HG02870 (cell line): ENCODE data around the gene ZBTB2.
"Not testable (repeated sequence)": the region's sequence is repeated elsewhere in the genome, so short reads cannot be mapped to it uniquely, and the experiment has no call there.

Experiments used
- ATAC-seq: cut with Tn5 transposase; IDR thresholded peaks from one replicate; pipeline ENCODE4 v1.9.1; 2021; ENCODE audit warnings: mild to moderate bottlenecking, moderate library complexity; ENCODE audit not compliant: unreplicated experiment

Gene ZBTB2

GRCh38 chr6:151374036-151374683 lies 17.2 kb downstream of the ZBTB2 start:
- no peak for ATAC-seq

GRCh38 chr6:151372164-151372563 lies 19.2 kb downstream of the ZBTB2 start:
- no peak for ATAC-seq

DNA sequence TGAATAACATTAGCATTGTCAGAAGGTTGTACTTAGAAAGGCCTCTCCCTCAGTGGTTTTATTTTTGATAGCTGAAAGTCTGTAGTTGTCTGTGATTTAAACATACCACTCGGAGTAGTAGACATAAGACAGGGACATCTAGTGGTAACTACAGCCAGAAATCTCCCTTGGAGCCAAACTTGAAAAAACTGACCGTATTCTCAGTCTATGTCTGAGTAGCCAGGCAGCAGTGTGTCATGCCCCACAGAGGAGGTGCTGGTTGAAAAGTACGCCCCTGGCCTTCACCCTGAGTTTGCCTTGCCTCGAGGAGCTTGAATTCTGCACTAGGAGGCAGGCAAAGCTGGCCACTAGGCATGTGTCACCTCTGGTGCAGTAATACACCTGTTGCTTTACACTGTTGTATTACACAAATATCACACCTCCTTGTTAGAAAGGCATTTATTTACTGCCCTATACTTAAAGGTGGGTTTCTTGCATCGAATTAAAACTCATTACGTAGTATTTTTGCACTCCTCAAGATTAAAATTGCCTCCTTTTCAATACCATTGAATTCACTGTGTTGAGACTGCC lies 20.8 kb downstream of the ZBTB2 start:
- no peak for ATAC-seq

DNA sequence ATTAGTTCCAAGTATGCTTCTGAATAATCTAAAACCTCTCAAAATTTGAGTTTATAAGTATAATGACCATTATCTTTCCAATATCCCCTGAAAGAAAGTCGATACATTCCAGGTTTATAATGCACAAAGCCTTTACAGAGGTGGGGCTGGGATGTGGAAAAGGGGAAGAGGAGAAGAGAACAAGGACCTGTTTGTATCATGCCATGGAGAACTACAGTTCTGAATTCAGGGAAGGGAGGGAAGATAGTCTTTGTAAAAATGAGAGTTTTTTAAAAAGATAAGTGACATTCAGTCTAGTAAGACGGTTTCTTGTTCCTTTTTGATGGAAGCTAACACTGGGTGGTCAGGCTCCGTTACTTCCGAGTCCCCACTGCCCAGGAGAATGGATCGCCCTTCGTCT lies 26.1 kb downstream of the ZBTB2 start:
- ATAC-seq: no peak

- ATAC-seq: no peak
Measured at GRCh38 chr6:151359486-151359885, 31.9 kb downstream of the ZBTB2 start.

DNA sequence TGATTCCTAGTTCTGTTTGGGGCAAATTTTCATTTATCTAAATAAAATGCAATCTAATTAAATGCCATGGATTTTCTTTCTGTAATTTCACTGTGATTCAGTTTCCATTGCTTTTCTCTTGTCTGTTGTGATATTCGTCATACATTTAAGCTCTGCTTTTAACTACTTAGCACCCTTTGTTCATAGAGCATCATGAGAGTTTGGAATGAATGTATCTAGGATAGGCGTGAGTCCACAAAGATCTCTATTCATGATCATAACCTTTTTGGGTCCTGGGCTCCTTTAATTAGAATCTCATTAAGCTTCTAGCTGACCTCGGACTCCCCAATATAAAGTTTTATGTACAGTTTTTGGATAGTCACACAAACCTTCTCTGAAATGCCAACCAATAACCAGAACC lies 32.9 kb downstream of the ZBTB2 start:
- ATAC-seq: no peak

DNA sequence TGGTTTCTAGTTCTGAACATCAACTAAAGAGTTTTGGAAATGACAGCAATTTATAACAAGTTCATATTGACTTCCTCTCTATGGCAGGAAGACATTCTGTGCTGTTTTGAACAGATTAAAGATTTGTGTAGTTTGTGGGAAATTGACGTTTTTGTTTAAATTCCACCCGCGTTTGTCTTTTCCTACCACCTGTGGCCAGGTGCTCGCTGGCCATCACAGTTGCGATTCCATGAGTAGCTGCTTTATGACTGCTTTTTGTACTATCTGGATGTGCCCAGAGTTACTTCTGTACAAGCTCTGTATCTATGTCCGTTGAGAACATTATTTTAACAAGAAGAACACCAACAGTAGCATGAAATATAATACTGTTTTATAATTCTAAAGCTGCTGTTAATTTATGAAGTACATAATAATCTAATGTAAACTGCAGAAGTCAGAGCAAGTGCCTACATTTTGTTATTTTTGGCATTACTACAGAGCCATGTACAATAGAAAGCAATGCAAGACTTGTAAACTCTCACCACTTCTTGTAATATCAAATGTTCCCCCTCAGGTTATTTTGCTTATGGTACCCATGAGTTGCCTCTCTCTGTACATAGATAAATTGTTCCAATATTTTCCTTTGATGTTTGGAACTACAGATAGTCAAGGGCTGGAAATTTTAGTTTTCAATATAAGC lies 33.5 kb downstream of the ZBTB2 start:
- ATAC-seq: no peak

GRCh38 chr6:151356983-151357382 lies 34.4 kb downstream of the ZBTB2 start:
- not testable (repeated sequence) for ATAC-seq

DNA sequence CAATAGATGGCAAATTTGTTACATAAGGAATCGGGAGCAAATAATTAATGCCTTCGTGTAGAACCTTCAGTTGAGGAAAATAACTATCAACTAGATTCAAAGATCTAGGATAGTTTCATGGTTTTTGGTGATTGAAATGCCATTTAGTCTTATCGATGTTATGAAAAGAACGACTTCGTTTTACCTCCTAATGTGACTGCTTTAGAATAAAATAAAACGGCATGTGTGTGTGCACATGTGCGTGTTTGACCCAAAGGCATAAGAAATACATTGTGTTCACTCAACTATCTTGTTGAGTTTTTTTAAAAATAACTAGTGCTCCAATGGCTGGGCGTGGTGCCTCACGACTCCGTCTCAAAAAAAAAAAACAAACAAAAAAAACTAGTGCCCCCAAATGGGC lies 37.6 kb downstream of the ZBTB2 start:
- ATAC-seq: no peak

DNA sequence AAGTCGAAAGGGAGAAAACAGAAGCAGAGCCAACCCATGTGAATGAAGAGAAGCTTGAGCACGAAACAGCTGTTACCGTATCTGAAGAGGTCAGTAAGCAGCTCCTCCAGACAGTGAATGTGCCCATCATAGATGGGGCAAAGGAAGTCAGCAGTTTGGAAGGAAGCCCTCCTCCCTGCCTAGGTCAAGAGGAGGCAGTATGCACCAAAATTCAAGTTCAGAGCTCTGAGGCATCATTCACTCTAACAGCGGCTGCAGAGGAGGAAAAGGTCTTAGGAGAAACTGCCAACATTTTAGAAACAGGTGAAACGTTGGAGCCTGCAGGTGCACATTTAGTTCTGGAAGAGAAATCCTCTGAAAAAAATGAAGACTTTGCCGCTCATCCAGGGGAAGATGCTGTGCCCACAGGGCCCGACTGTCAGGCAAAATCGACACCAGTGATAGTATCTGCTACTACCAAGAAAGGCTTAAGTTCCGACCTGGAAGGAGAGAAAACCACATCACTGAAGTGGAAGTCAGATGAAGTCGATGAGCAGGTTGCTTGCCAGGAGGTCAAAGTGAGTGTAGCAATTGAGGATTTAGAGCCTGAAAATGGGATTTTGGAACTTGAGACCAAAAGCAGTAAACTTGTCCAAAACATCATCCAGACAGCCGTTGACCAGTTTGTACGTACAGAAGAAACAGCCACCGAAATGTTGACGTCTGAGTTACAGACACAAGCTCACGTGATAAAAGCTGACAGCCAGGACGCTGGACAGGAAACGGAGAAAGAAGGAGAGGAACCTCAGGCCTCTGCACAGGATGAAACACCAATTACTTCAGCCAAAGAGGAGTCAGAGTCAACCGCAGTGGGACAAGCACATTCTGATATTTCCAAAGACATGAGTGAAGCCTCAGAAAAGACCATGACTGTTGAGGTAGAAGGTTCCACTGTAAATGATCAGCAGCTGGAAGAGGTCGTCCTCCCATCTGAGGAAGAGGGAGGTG lies 38.7 kb downstream of the ZBTB2 start:
- no peak for ATAC-seq

GRCh38 chr6:151351731-151352130 lies 39.6 kb downstream of the ZBTB2 start:
- no peak for ATAC-seq

GRCh38 chr6:151351146-151351700 lies 40.1 kb downstream of the ZBTB2 start:
- no peak for ATAC-seq

DNA sequence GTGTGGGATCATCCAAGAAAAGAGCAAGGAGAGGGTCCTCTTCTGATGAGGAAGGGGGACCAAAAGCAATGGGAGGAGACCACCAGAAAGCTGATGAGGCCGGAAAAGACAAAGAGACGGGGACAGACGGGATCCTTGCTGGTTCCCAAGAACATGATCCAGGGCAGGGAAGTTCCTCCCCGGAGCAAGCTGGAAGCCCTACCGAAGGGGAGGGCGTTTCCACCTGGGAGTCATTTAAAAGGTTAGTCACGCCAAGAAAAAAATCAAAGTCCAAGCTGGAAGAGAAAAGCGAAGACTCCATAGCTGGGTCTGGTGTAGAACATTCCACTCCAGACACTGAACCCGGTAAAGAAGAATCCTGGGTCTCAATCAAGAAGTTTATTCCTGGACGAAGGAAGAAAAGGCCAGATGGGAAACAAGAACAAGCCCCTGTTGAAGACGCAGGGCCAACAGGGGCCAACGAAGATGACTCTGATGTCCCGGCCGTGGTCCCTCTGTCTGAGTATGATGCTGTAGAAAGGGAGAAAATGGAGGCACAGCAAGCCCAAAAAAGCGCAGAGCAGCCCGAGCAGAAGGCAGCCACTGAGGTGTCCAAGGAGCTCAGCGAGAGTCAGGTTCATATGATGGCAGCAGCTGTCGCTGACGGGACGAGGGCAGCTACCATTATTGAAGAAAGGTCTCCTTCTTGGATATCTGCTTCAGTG lies 40.8 kb downstream of the ZBTB2 start:
- no peak for ATAC-seq

DNA sequence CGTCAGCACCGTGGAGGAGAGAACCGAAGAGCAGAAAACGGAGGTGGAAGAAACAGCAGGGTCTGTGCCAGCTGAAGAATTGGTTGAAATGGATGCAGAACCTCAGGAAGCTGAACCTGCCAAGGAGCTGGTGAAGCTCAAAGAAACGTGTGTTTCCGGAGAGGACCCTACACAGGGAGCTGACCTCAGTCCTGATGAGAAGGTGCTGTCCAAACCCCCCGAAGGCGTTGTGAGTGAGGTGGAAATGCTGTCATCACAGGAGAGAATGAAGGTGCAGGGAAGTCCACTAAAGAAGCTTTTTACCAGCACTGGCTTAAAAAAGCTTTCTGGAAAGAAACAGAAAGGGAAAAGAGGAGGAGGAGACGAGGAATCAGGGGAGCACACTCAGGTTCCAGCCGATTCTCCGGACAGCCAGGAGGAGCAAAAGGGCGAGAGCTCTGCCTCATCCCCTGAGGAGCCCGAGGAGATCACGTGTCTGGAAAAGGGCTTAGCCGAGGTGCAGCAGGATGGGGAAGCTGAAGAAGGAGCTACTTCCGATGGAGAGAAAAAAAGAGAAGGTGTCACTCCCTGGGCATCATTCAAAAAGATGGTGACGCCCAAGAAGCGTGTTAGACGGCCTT lies 41.6 kb downstream of the ZBTB2 start:
- no peak for ATAC-seq

DNA sequence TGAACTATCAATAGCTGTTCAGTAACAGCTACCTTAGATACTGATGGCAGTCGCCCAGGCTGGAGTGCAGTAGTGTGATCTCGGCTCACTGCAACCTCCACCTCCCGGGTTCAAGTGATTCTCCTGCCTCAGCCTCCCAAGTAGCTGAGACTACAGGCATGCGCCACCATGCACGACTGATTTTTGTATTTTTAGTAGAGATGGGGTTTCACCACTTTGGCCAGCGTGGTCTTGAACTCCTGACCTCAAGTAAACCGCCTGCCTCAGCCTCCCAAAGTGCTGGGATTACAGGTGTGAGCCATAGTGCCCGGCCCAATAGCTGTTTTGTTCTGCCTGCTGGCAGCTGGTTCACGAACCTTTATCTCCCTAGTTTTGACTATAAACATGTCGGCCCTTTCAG lies 48.6 kb downstream of the ZBTB2 start:
- not testable (repeated sequence) for ATAC-seq

DNA sequence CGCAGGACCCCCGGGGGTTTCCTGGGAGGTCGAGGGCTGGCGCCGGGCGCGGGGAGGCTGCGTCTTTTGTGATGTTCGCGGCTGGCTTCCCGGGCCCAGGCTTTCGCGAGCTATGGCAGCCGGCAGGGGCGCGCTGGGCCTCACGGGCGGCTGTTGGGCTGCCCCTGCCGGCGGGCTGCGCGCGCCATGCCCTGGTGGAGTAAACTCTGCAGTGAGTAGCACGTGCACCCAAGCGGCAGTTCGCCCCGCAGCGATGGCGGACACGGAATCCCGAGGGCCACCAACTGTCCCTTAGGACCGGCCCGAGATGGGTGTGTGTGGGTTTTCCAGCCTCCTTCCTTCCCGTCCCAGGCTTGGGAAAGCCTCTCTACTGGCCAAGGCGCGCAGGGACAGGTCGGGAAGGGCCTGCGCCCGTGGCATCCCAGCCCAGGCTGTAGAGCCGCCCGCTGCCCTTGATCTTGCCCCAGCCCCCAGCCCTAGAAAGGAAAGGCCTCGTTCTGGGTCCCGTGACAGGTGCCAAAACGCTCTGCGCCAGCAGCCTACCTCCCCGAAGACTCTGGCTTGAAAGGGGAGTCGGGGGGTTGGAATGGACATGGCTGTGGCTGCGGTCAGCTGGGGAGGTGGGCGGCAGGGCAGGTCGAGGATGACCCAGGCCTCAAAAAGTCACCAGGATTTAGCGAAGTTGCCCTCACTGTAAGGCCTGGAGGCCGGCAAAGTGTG lies 49.7 kb downstream of the ZBTB2 start:
- no peak for ATAC-seq

GRCh38 chr6:151340219-151340978 lies 51.0 kb downstream of the ZBTB2 start:
- ATAC-seq: no peak

DNA sequence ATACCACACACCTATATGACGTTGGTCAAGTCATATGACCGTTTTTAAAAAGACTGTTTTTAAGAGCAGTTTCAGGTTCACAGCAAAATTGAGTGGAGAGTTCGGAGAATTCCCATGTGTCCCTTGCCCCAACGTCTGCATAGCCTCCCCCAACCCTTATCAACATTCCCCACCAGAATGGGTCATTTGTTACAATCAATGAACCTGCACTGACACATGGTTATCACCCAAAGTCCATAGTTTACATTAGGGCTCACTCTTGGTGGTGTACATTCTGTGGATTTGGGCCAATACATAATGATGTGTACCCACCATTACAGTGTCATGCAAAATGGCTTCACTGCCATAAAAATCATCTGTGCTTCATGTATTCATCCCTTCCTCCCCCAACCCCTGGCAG lies 52.0 kb downstream of the ZBTB2 start:
- ATAC-seq: no peak
